CD14-positive monocyte (primary cell): Measurements from ENCODE around the gene KRTAP10-6. TPM values are rescaled to one million over a fixed set of nuclear protein-coding genes. Genes with fewer than 3 reads are reported as not detected.

Source experiments
- DNase-seq, 3 donors: peaks; one replicate each; pipeline ENCODE4 v3.0.0-alpha.2; 2011 to 2022
- H2AFZ ChIP-seq: 2 replicates; pipeline ENCODE4 v1.6.0; 2012; ENCODE audit warnings: mild to moderate bottlenecking, low read depth, low read length, inconsistent platforms; ENCODE audit not compliant: insufficient read depth, poor library complexity, severe bottlenecking
- H3K27ac ChIP-seq, 2 donors: 1 replicate in 1 of 2; 2 replicates in 1 of 2; pipeline ENCODE4 v1.5.1; 2012 to 2013; ENCODE audit warnings: low read length in 2 of 2, control low read depth in 1 of 2, inconsistent platforms in 1 of 2, low read depth in 1 of 2, mild to moderate bottlenecking in 1 of 2
- H3K27me3 ChIP-seq, 2 donors: one replicate each; pipeline versions ENCODE4 v1.6.0 to v1.6.1; 2011 to 2013; ENCODE audit warnings: low read length in 2 of 2; ENCODE audit not compliant: control insufficient read depth in 2 of 2, insufficient read depth in 2 of 2
- H3K36me3 ChIP-seq, 2 donors: replicated peaks in 1 of 2; 1 replicate in 1 of 2; 2 replicates in 1 of 2; pipeline versions ENCODE4 v1.5.1 to v1.6.1; 2012 to 2013; ENCODE audit warnings: low read length in 2 of 2, control low read depth in 1 of 2, inconsistent platforms in 1 of 2, mild to moderate bottlenecking in 1 of 2; ENCODE audit not compliant: insufficient read depth in 2 of 2, control insufficient read depth in 1 of 2
- H3K4me1 ChIP-seq, 2 donors: 1 replicate in 1 of 2; 2 replicates in 1 of 2; pipeline versions ENCODE4 v1.5.1 to v1.6.1; 2012 to 2013; ENCODE audit warnings: low read length in 2 of 2, control low read depth in 1 of 2, inconsistent platforms in 1 of 2, mild to moderate bottlenecking in 1 of 2, moderate library complexity in 1 of 2; ENCODE audit not compliant: insufficient read depth in 2 of 2, control insufficient read depth in 1 of 2
- H3K4me2 ChIP-seq: replicated peaks from 2 replicates; pipeline ENCODE3; 2012; ENCODE audit warnings: low read length, moderate library complexity, mild to moderate bottlenecking; ENCODE audit not compliant: poor library complexity, severe bottlenecking; ENCODE audit errors: extremely low read depth
- H3K4me3 ChIP-seq, 3 experiments: fragments of 200-600 bp in 1 of 3; sonication (generic) in 1 of 3; replicated peaks in 1 of 3; 1 replicate in 2 of 3; 2 replicates in 1 of 3; pipeline ENCODE4 v1.5.1; 2011 to 2013; ENCODE audit warnings: low read length in 3 of 3, mild to moderate bottlenecking in 3 of 3, control low read depth in 2 of 3, low read depth in 2 of 3, inconsistent platforms in 1 of 3, moderate library complexity in 1 of 3
- H3K79me2 ChIP-seq: 2 replicates; pipeline ENCODE4 v1.6.0; 2012; ENCODE audit warnings: mild to moderate bottlenecking, control low read depth, inconsistent platforms, low read length, moderate library complexity; ENCODE audit not compliant: insufficient read depth
- H3K9ac ChIP-seq: 2 replicates; pipeline ENCODE4 v1.6.0; 2017; ENCODE audit warnings: low read length, mild to moderate bottlenecking; ENCODE audit not compliant: insufficient read depth, poor library complexity, severe bottlenecking
- H3K9me3 ChIP-seq, 2 donors: replicated peaks in 1 of 2; 1 replicate in 1 of 2; 2 replicates in 1 of 2; pipeline versions ENCODE4 v1.5.1 to v1.6.1; 2012 to 2013; ENCODE audit warnings: low read length in 2 of 2, control low read depth in 1 of 2; ENCODE audit not compliant: control insufficient read depth in 1 of 2, insufficient read depth in 1 of 2
- H4K20me1 ChIP-seq: 2 replicates; pipeline ENCODE4 v1.6.0; 2012; ENCODE audit warnings: mild to moderate bottlenecking, low read length, control low read depth, moderate library complexity; ENCODE audit not compliant: insufficient read depth
- H3K27ac Mint-ChIP-seq, 7 donors: one replicate each; pipeline ENCODE4 v1.8.0; 2020; ENCODE audit warnings: mild to moderate bottlenecking in 7 of 7, mixed read lengths in 7 of 7, moderate library complexity in 6 of 7, inconsistent platforms in 2 of 7
- H3K27me3 Mint-ChIP-seq, 3 donors: one replicate each; pipeline ENCODE4 v1.8.0; 2021 to 2022; ENCODE audit warnings: low read depth in 3 of 3, mild to moderate bottlenecking in 3 of 3, mixed read lengths in 3 of 3, moderate library complexity in 3 of 3, inconsistent platforms in 1 of 3
- H3K36me3 Mint-ChIP-seq, 2 donors: one replicate each; pipeline ENCODE4 v1.8.0; 2020; ENCODE audit warnings: mixed read lengths in 2 of 2, inconsistent platforms in 1 of 2, mild to moderate bottlenecking in 1 of 2
- H3K4me1 Mint-ChIP-seq: one replicate; pipeline ENCODE4 v1.8.0; 2020; ENCODE audit warnings: mild to moderate bottlenecking, mixed read lengths
- H3K4me3 Mint-ChIP-seq, 2 donors: one replicate each; pipeline ENCODE4 v1.8.0; 2020; ENCODE audit warnings: mild to moderate bottlenecking in 2 of 2, mixed read lengths in 2 of 2, moderate library complexity in 1 of 2
- H3K9me3 Mint-ChIP-seq, 7 donors: one replicate each; pipeline ENCODE4 v1.8.0; 2020 to 2022; ENCODE audit warnings: mixed read lengths in 7 of 7, mild to moderate bottlenecking in 6 of 7, moderate library complexity in 6 of 7, inconsistent platforms in 2 of 7
- WGBS: methylation state at CpG from one replicate; pipeline ENCODE4 v1.1.5; 2013; ENCODE audit warnings: missing lambda C conversion rate; ENCODE audit not compliant: insufficient coverage; 5-methylcytosine and 5-hydroxymethylcytosine counted together
- intact Hi-C, 2 donors: fragments of 100-400 bp; cut with micrococcal nuclease; formaldehyde crosslinking; loops; one replicate each; pipeline versions ENCODE4 v1.15.0 to v1.15.1; 2023
- polyA plus RNA-seq, 3 donors: library from polyadenylated mRNA; depleted of rRNA in 1 of 3; unstranded in 2 of 3; stranded (reverse) in 1 of 3; fragments of 300-500 nt in 2 of 3; fragments of >200 nt in 1 of 3; fragmentation: Illumina TruSeq in 2 of 3; gene quantifications; 1 replicate in 2 of 3; 2 replicates in 1 of 3; pipeline ENCODE4 v1.2.3, GENCODE V29; 2012 to 2021
- TF ChIP-seq, protein P1 (sequence below): fragments of 200-600 bp; IDR thresholded peaks from one replicate; pipeline ENCODE4 v1.8.0; 2022; ENCODE audit warnings: antibody characterized with exemption, mild to moderate bottlenecking

KRTAP10-6 gene
- polyA plus RNA-seq, 3 donors = not detected

DNA sequence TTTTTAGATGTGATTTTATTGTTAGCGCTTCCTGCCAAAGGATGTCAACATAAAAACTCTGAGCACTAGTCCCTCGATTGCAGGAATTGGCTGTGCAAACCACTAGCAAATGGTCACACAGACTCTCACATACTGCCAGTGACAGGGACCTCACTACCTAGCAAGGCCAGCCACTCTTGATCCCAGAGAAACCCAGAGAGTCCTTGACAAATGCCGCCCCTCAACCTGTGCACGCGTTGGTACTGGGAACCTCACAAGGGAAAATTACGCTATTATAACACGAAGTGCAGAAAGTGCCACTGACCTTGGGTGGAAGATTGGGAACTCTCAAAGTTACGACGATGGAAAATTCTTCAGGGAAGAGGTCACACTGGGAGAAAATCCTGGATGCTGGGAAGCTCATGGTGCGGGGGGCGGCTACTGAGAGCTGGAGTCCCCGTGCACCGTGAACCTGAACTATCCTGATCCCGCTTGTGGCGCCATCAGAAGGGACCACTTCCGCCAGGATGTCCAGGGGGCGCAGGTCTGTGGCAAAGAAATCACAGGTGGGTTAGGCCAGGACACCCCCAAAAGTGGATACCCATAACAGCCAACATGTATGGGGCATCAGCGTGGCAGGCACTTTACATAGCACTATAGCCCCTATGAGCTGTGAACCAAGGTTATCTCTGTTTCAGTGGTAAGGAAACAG lies 24.7 kb downstream of the KRTAP10-6 start:
- WGBS = 95% methylated on average over 15 of the region's 18 CpGs
- Mint-ChIP-seq H3K4me3 (no peak overlapping the region), H3K27ac (peak overlapping the region in 2 of 7 donors; percentile 66 to 74), H3K36me3 (no peaks in the 10 kb centered on the region), H3K4me1 (peaks cover 11% of the 10 kb centered on the region), H3K9me3 (peaks cover 4 to 20% (median 13%) of the 10 kb centered on the region in 7 donors), H3K27me3 (peaks cover 4 to 5% (median 5%) of the 10 kb centered on the region in 3 donors)
- Histone ChIP-seq H4K20me1 (no peaks in the 10 kb centered on the region), H3K9me3 (peaks cover 1 to 15% of the 10 kb centered on the region in 2 donors), H3K27ac (no peak overlapping the region), H3K4me2 (no peak overlapping the region), H3K36me3 (no peaks in the 10 kb centered on the region), H3K9ac (no peak overlapping the region), H3K4me1 (peaks cover 0 to 4% of the 10 kb centered on the region in 2 donors), H2AFZ (no peak overlapping the region), H3K27me3 (no peaks in the 10 kb centered on the region), H3K79me2 (no peaks in the 10 kb centered on the region), H3K4me3 (no peak overlapping the region)
- TF ChIP-seq, protein P1, sequence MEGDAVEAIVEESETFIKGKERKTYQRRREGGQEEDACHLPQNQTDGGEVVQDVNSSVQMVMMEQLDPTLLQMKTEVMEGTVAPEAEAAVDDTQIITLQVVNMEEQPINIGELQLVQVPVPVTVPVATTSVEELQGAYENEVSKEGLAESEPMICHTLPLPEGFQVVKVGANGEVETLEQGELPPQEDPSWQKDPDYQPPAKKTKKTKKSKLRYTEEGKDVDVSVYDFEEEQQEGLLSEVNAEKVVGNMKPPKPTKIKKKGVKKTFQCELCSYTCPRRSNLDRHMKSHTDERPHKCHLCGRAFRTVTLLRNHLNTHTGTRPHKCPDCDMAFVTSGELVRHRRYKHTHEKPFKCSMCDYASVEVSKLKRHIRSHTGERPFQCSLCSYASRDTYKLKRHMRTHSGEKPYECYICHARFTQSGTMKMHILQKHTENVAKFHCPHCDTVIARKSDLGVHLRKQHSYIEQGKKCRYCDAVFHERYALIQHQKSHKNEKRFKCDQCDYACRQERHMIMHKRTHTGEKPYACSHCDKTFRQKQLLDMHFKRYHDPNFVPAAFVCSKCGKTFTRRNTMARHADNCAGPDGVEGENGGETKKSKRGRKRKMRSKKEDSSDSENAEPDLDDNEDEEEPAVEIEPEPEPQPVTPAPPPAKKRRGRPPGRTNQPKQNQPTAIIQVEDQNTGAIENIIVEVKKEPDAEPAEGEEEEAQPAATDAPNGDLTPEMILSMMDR = no peak
- intact Hi-C loops = no loop called here
- no peak for DNase-seq

DNA sequence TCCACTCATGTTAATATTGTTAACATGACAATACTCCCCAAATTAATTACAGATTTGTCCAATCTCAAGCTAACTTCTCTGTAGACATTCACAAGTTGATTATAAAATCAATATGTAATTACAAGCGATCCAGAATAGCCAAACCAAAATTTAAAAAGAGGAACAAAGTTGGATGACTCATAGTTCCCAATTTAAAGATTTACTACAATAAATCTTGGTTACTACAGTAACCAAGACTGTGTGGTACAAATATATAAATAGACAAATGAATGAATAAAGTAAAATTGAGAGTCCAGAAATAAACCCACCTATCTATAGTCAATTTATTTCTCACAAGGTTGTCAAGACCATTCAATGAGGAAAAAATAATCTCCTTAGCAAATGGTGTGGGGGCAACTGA lies 25.9 kb downstream of the KRTAP10-6 start:
- TF ChIP-seq, protein P1 = no peak
- Histone ChIP-seq H3K27me3 (no peaks in the 10 kb centered on the region), H3K4me2 (no peak overlapping the region), H3K27ac (no peak overlapping the region), H3K4me1 (peaks cover 0 to 4% of the 10 kb centered on the region in 2 donors), H3K36me3 (no peaks in the 10 kb centered on the region), H3K4me3 (no peak overlapping the region), H2AFZ (no peak overlapping the region), H3K9me3 (peaks cover 4 to 6% of the 10 kb centered on the region in 2 donors), H3K79me2 (no peaks in the 10 kb centered on the region), H4K20me1 (no peaks in the 10 kb centered on the region), H3K9ac (no peak overlapping the region)
- Mint-ChIP-seq H3K36me3 (no peaks in the 10 kb centered on the region), H3K9me3 (peaks cover 5 to 16% (median 11%) of the 10 kb centered on the region in 7 donors), H3K27me3 (peaks cover 4 to 5% (median 5%) of the 10 kb centered on the region in 3 donors), H3K27ac (peak overlapping the region in 3 of 7 donors; percentile 7 to 25 (median 8)), H3K4me3 (no peak overlapping the region), H3K4me1 (peaks cover 11% of the 10 kb centered on the region)
- WGBS = no CpG with 5 or more reads among the region's 1 CpG
- DNase-seq = peak; percentile 29 to 77 (median 47)
- intact Hi-C loops = no loop called here
